OCI-LY7 (cell line): ENCODE results near the gene RETREG1. TPM values are rescaled to one million over a fixed set of nuclear protein-coding genes. Genes with fewer than 3 reads are reported as not detected.

ENCODE experiments used
- BruUV-seq: library from RNA; stranded (reverse); fragments of 400-500 nt; replicated peaks from 2 replicates; lab custom pipeline; 2021; lab: Mats Ljungman, UMichigan
- CTCF ChIA-PET: fragments of 300-600 bp; sonication (Branson Sonifier 250); formaldehyde crosslinking; loops from one replicate; lab custom pipeline; 2022; ENCODE audit warnings: antibody characterized with exemption; ENCODE audit not compliant: unreplicated experiment; lab: Charles Lee
- POLR2A ChIA-PET: fragments of 300-600 bp; sonication (Branson Sonifier 250); formaldehyde crosslinking; loops from one replicate; lab custom pipeline; 2022; ENCODE audit warnings: antibody characterized with exemption; lab: Charles Lee
- DNase-seq: peaks from one replicate; pipeline ENCODE4 v3.0.0-alpha.2; 2015; ENCODE audit warnings: low spot score
- H2AFZ ChIP-seq: fragments of 200-600 bp; sonication (generic), shearing (Covaris generic); 2 replicates; pipeline ENCODE4 v1.6.1; 2014; ENCODE audit warnings: mild to moderate bottlenecking, antibody characterized with exemption, low read length, moderate library complexity
- H3K27ac ChIP-seq: fragments of 200-600 bp; sonication (generic); 2 replicates; pipeline ENCODE4 v1.5.1; 2014; ENCODE audit warnings: mixed run types, low read depth, mild to moderate bottlenecking, moderate library complexity, low read length, inconsistent platforms; ENCODE audit not compliant: poor library complexity, severe bottlenecking
- H3K36me3 ChIP-seq: fragments of 200-600 bp; sonication (generic); 2 replicates; pipeline ENCODE4 v1.6.1; 2014; ENCODE audit warnings: mild to moderate bottlenecking, antibody characterized with exemption, low read length, moderate library complexity, mixed read lengths; ENCODE audit not compliant: insufficient read depth
- H3K4me1 ChIP-seq: fragments of 200-600 bp; sonication (generic); 2 replicates; pipeline ENCODE4 v1.5.1; 2014; ENCODE audit warnings: mild to moderate bottlenecking, low read length; ENCODE audit not compliant: insufficient read depth, poor library complexity, severe bottlenecking
- H3K4me2 ChIP-seq: fragments of 200-600 bp; sonication (generic); 2 replicates; pipeline ENCODE4 v1.6.1; 2014; ENCODE audit warnings: mild to moderate bottlenecking, low read length
- H3K4me3 ChIP-seq: fragments of 200-600 bp; sonication (generic); 2 replicates; pipeline ENCODE4 v1.5.1; 2014; ENCODE audit warnings: mild to moderate bottlenecking, low read depth, low read length; ENCODE audit not compliant: poor library complexity, severe bottlenecking
- H3K79me2 ChIP-seq: fragments of 200-600 bp; sonication (generic); 2 replicates; pipeline ENCODE4 v1.6.1; 2016; ENCODE audit warnings: low read depth, mild to moderate bottlenecking, low read length, moderate library complexity, mixed read lengths; ENCODE audit not compliant: insufficient read depth
- H3K9me2 ChIP-seq: fragments of 200-600 bp; sonication (generic); 2 replicates; pipeline ENCODE4 v1.6.1; 2016; ENCODE audit warnings: mild to moderate bottlenecking, low read length, mixed read lengths; ENCODE audit not compliant: insufficient read depth
- H3K9me3 ChIP-seq: fragments of 200-600 bp; sonication (generic); 2 replicates; pipeline ENCODE4 v1.6.1; 2014; ENCODE audit warnings: mild to moderate bottlenecking, mixed run types, low read length, mixed read lengths
- H4K20me1 ChIP-seq: fragments of 200-600 bp; sonication (generic); 2 replicates; pipeline ENCODE4 v1.6.1; 2014; ENCODE audit warnings: mild to moderate bottlenecking, antibody characterized with exemption, low read length, moderate library complexity, mixed read lengths; ENCODE audit not compliant: insufficient read depth
- CTCF ChIP-seq: fragments of 200-600 bp; sonication (generic); conservative IDR thresholded peaks from 2 replicates; pipeline ENCODE4 v1.5.1; 2014; ENCODE audit warnings: mild to moderate bottlenecking, antibody characterized with exemption, low read length, moderate library complexity, mixed read lengths
- EZH2phosphoT487 ChIP-seq: fragments of 200-600 bp; sonication (generic); IDR thresholded peaks from 2 replicates; pipeline ENCODE4 v1.6.1; 2018; ENCODE audit warnings: low read depth, borderline replicate concordance, mild to moderate bottlenecking, mixed run types, antibody characterized with exemption, low read length, moderate library complexity, mixed read lengths
- intact Hi-C: fragments of 100-400 bp; cut with micrococcal nuclease; formaldehyde crosslinking; loops from one replicate; pipeline ENCODE4 v1.10.0; 2022; ENCODE audit not compliant: unreplicated experiment
- total RNA-seq, 2 experiments: library from RNA; depleted of rRNA in 1 of 2; stranded (reverse); fragments of >200 nt in 1 of 2; shearing (Covaris generic) in 1 of 2; gene quantifications; 2 replicates each; pipeline ENCODE4 v1.2.3, GENCODE V29; 2014 to 2022

RETREG1 gene
- total RNA-seq, 2 experiments from 2014 or later = 2.4 to 2.6 TPM

GRCh38 chr5:16536818-16537217 lies 80.0 kb downstream of the RETREG1 start:
- TF ChIP-seq EZH2phosphoT487 (no peak), CTCF (no peak)
- CTCF ChIA-PET = no interaction called here
- POLR2A ChIA-PET = interaction anchor here (1.2 kb wide), 1 partner anchor 51 kb away, joined by 3 read pairs; no protein-coding TSS in a partner anchor
- no peak for DNase-seq
- Histone ChIP-seq H3K27ac (no peak overlapping the region), H4K20me1 (no peaks in the 10 kb centered on the region), H3K4me3 (no peak overlapping the region), H3K9me3 (no peaks in the 10 kb centered on the region), H3K4me1 (no peaks in the 10 kb centered on the region), H3K4me2 (no peak overlapping the region), H3K36me3 (no peaks in the 10 kb centered on the region), H2AFZ (no peak overlapping the region), H3K79me2 (no peaks in the 10 kb centered on the region), H3K9me2 (no peaks in the 10 kb centered on the region)
- no TSS peak for BruUV-seq
- intact Hi-C loops = no loop called here

GRCh38 chr5:16536246-16536645 lies 80.6 kb downstream of the RETREG1 start:
- DNase-seq = no peak
- Histone ChIP-seq H3K4me3 (no peak overlapping the region), H2AFZ (no peak overlapping the region), H3K27ac (no peak overlapping the region), H3K79me2 (no peaks in the 10 kb centered on the region), H3K4me2 (no peak overlapping the region), H4K20me1 (no peaks in the 10 kb centered on the region), H3K36me3 (no peaks in the 10 kb centered on the region), H3K4me1 (no peaks in the 10 kb centered on the region), H3K9me3 (no peaks in the 10 kb centered on the region), H3K9me2 (no peaks in the 10 kb centered on the region)
- POLR2A ChIA-PET = no interaction called here
- BruUV-seq = no TSS peak
- CTCF ChIA-PET = no interaction called here
- TF ChIP-seq CTCF (no peak), EZH2phosphoT487 (no peak)
- intact Hi-C loops = no loop called here

GRCh38 chr5:16534280-16534679 lies 82.5 kb downstream of the RETREG1 start:
- Histone ChIP-seq H3K4me3 (no peak overlapping the region), H4K20me1 (no peaks in the 10 kb centered on the region), H3K27ac (no peak overlapping the region), H3K4me2 (no peak overlapping the region), H3K79me2 (no peaks in the 10 kb centered on the region), H3K9me2 (no peaks in the 10 kb centered on the region), H3K36me3 (no peaks in the 10 kb centered on the region), H2AFZ (no peak overlapping the region), H3K9me3 (no peaks in the 10 kb centered on the region), H3K4me1 (no peaks in the 10 kb centered on the region)
- TF ChIP-seq CTCF = no peak
- ChIA-PET POLR2A (no interaction called here), CTCF (no interaction called here)
- no TSS peak for BruUV-seq
- no peak for DNase-seq
- intact Hi-C loops = no loop called here
